SK-N-SH treated with all-trans-retinoic acid at 6 μM for 48 hours (cell line): Measurements from ENCODE around the gene CHST11.

Source experiments
- ATAC-seq: fragments of 200-7000 bp; cut with Tn5 transposase; 3 replicates; pipeline ENCODE4 v1.9.1; 2020; ENCODE audit warnings: mild to moderate bottlenecking, moderate library complexity
- BACH2 ChIP-seq: fragments of 250-450 bp; sonication (Bioruptor Pico); IDR thresholded peaks from 2 replicates; pipeline ENCODE4 v1.9.0; 2021; ENCODE audit warnings: mild to moderate bottlenecking, borderline replicate concordance
- CSDC2 ChIP-seq: fragments of 250-450 bp; sonication (Bioruptor Pico); IDR thresholded peaks from 2 replicates; pipeline ENCODE4 v1.5.0; 2020; ENCODE audit warnings: mild to moderate bottlenecking, moderate library complexity
- ESRRG ChIP-seq: fragments of 250-450 bp; sonication (Bioruptor Pico); IDR thresholded peaks from 2 replicates; pipeline ENCODE4 v1.6.1; 2021; ENCODE audit warnings: mild to moderate bottlenecking
- GLIS3 ChIP-seq: fragments of 250-450 bp; sonication (Bioruptor Pico); IDR thresholded peaks from 2 replicates; pipeline ENCODE4 v1.5.0; 2020; ENCODE audit warnings: mild to moderate bottlenecking, moderate library complexity
- ISL1 ChIP-seq: fragments of 250-450 bp; sonication (Bioruptor Pico); IDR thresholded peaks from 2 replicates; pipeline ENCODE4 v2.1.2; 2022; ENCODE audit warnings: mild to moderate bottlenecking, moderate library complexity
- OSR1 ChIP-seq: fragments of 250-450 bp; sonication (Bioruptor Pico); IDR thresholded peaks from 2 replicates; pipeline ENCODE4 v1.8.0; 2022; ENCODE audit warnings: moderate library complexity, mild to moderate bottlenecking, inconsistent platforms
- PATZ1 ChIP-seq: fragments of 250-450 bp; sonication (Bioruptor Pico); IDR thresholded peaks from 2 replicates; pipeline ENCODE4 v1.8.0; 2020; ENCODE audit warnings: mild to moderate bottlenecking, moderate library complexity, borderline replicate concordance
- PPARA ChIP-seq: fragments of 250-450 bp; sonication (Bioruptor Pico); IDR thresholded peaks from 2 replicates; pipeline ENCODE4 v1.5.0; 2020; ENCODE audit warnings: mild to moderate bottlenecking, borderline replicate concordance
- RARB ChIP-seq: fragments of 250-450 bp; sonication (Bioruptor Pico); IDR thresholded peaks from 2 replicates; pipeline ENCODE4 v1.8.0; 2021; ENCODE audit warnings: mild to moderate bottlenecking, moderate library complexity
- TCF4 ChIP-seq: fragments of 250-450 bp; sonication (Bioruptor Pico); IDR thresholded peaks from 2 replicates; pipeline ENCODE4 v1.8.0; 2021; ENCODE audit warnings: mild to moderate bottlenecking, moderate library complexity, borderline replicate concordance
- TSHZ2 ChIP-seq: fragments of 250-450 bp; sonication (Bioruptor Pico); IDR thresholded peaks from 2 replicates; pipeline ENCODE4 v1.5.0; 2020; ENCODE audit warnings: mild to moderate bottlenecking, moderate library complexity
- ZC3H10 ChIP-seq: fragments of 250-450 bp; sonication (Bioruptor Pico); IDR thresholded peaks from 2 replicates; pipeline ENCODE4 v1.5.1; 2021; ENCODE audit warnings: mild to moderate bottlenecking, moderate library complexity
- ZFP3 ChIP-seq: fragments of 250-450 bp; sonication (Bioruptor Pico); IDR thresholded peaks from 2 replicates; pipeline ENCODE4 v1.5.0; 2020; ENCODE audit warnings: mild to moderate bottlenecking, moderate library complexity
- ZFP30 ChIP-seq: fragments of 450-650 bp; formaldehyde crosslinking; IDR thresholded peaks from 2 replicates; pipeline ENCODE4 v1.5.0; 2022; ENCODE audit warnings: mild to moderate bottlenecking, moderate library complexity
- ZNF565 ChIP-seq: fragments of 450-650 bp; formaldehyde crosslinking; conservative IDR thresholded peaks from 2 replicates; pipeline ENCODE4 v1.5.0; 2020; ENCODE audit warnings: low read depth, mild to moderate bottlenecking, moderate library complexity
- ZNF8 ChIP-seq: fragments of 450-650 bp; formaldehyde crosslinking; IDR thresholded peaks from 2 replicates; pipeline ENCODE4 v1.5.0; 2020; ENCODE audit warnings: mild to moderate bottlenecking, moderate library complexity

CHST11 gene

GRCh38 chr12:104494137-104494792 is 37.5 kb downstream of the CHST11 start:
- TF ChIP-seq ESRRG (CRISPR knock-in tag), result no peak
- no peak for TF ChIP-seq ZNF8 (CRISPR knock-in tag)
- no peak for TF ChIP-seq ZC3H10 (CRISPR knock-in tag)
- TF ChIP-seq PATZ1 (CRISPR knock-in tag), result no peak
- TF ChIP-seq PPARA (CRISPR knock-in tag), result no peak
- TF ChIP-seq RARB (CRISPR knock-in tag), result no peak
- no peak for TF ChIP-seq OSR1 (CRISPR knock-in tag)
- no peak for TF ChIP-seq ISL1
- no peak for TF ChIP-seq GLIS3 (CRISPR knock-in tag)
- ATAC-seq, result no peak

- no peak for TF ChIP-seq PPARA (CRISPR knock-in tag)
- no peak for TF ChIP-seq PATZ1 (CRISPR knock-in tag)
- TF ChIP-seq TSHZ2, result no peak
- TF ChIP-seq CSDC2 (CRISPR knock-in tag), result no peak
- TF ChIP-seq RARB (CRISPR knock-in tag), result no peak
- TF ChIP-seq OSR1 (CRISPR knock-in tag), result no peak
- ATAC-seq, result no peak
Observed at GRCh38 chr12:104494793-104495158, 38.0 kb downstream of the CHST11 start.

- TF ChIP-seq ZC3H10 (CRISPR knock-in tag) (no peak), PATZ1 (CRISPR knock-in tag) (no peak), ZNF565 (CRISPR knock-in tag) (no peak), RARB (CRISPR knock-in tag) (no peak), ZFP3 (CRISPR knock-in tag) (no peak), ESRRG (CRISPR knock-in tag) (no peak)
- no peak for ATAC-seq
Observed at GRCh38 chr12:104495786-104496185, 39.0 kb downstream of the CHST11 start.

GRCh38 chr12:104496336-104496735 is 39.6 kb downstream of the CHST11 start:
- ATAC-seq, result no peak; the same call in 2 of the 3 replicates
- TF ChIP-seq ISL1 (peak; percentile 19; the same call in 1 of the 2 replicates), TSHZ2 (0 out of 2 replicates have a peak, but pooled peaks have one; percentile 60), ZFP30 (CRISPR knock-in tag) (no peak), TCF4 (CRISPR knock-in tag) (peak; percentile 76; the same call in 1 of the 2 replicates), BACH2 (CRISPR knock-in tag) (no peak)
